Psoas muscle (tissue), 8 donors: ENCODE results near the gene CRYGN. TPM values are rescaled to one million over a fixed set of nuclear protein-coding genes. Genes with fewer than 3 reads are reported as not detected.

Experiments
- ATAC-seq, 4 donors: fragments of 200-7000 bp; cut with Tn5 transposase; one replicate each; pipeline ENCODE4 v1.9.1; 2020; ENCODE audit warnings: moderate library complexity in 3 of 4, mild to moderate bottlenecking in 2 of 4
- DNase-seq, 2 donors: peaks; one replicate each; pipeline ENCODE4 v3.0.0-alpha.2; 2020
- H3K27ac ChIP-seq: fragments of 200-600 bp; one replicate; pipeline ENCODE4 v1.8.0; 2022
- H3K27me3 ChIP-seq, 3 donors: fragments of 200-600 bp in 1 of 3; one replicate each; pipeline versions ENCODE4 v1.6.1 to v1.8.0; 2013 to 2022; ENCODE audit warnings: low read length in 2 of 3, mild to moderate bottlenecking in 2 of 3, moderate library complexity in 1 of 3; ENCODE audit not compliant: insufficient read depth in 3 of 3
- H3K36me3 ChIP-seq, 2 donors: fragments of 200-600 bp in 1 of 2; one replicate each; pipeline versions ENCODE4 v1.6.1 to v1.8.0; 2013 to 2022; ENCODE audit warnings: low read depth in 1 of 2, mild to moderate bottlenecking in 1 of 2, moderate library complexity in 1 of 2; ENCODE audit not compliant: insufficient read depth in 1 of 2
- H3K4me1 ChIP-seq: fragments of 200-600 bp; one replicate; pipeline ENCODE4 v1.8.0; 2022
- H3K4me3 ChIP-seq: fragments of 200-600 bp; one replicate; pipeline ENCODE4 v1.8.0; 2022; ENCODE audit warnings: mild to moderate bottlenecking
- H3K9me3 ChIP-seq: fragments of 200-600 bp; one replicate; pipeline ENCODE4 v1.8.0; 2022
- CTCF ChIP-seq: fragments of 200-600 bp; IDR thresholded peaks from one replicate; pipeline ENCODE4 v1.8.0; 2022; ENCODE audit warnings: antibody characterized with exemption
- WGBS, 3 donors: extraction: QIAGEN DNeasy Blood & Tissue Kit; methylation state at CpG; one replicate each; pipeline versions ENCODE4 v1.1.6 to v1.1.7; 2013; 5-methylcytosine and 5-hydroxymethylcytosine counted together
- intact Hi-C, 2 donors: fragments of 100-400 bp; cut with DNase I; formaldehyde crosslinking; loops; one replicate each; pipeline versions ENCODE4 v1.11.0 to v1.14.2; 2022
- polyA plus RNA-seq, 3 donors: library from polyadenylated mRNA; stranded (reverse); fragments of 200-250 nt; gene quantifications; one replicate each; pipeline ENCODE4 v1.2.3, GENCODE V29; 2013
- total RNA-seq, 4 donors: library from RNA; stranded (reverse); fragmentation: NEBNext Ultra II Directional in 2 of 4; extraction: Animal tissue kit (Norgen Biotek cat#: 25700) in 2 of 4; gene quantifications; one replicate each; pipeline versions ENCODE4 v1.2.1 to v1.2.4, GENCODE V29; 2021 to 2023
- donor health status: healthy with polysubstance abuse.
- donor health status: DM: no; HTN: no; CAD: no; lungs with moderate emphysema.
- donor health status: Bipolar disorder and iron deficiency.
- donor health status: healthy.
- donor health status: DM: yes; HTN: yes; CAD: no.
- donor health status: DM: no; HTN: no; CAD: no.
- donor health status: DM: no; HTN: no; CAD: no.
- donor health status: DM: yes; HTN: yes; CAD: no.

The CRYGN gene
- total and polyA plus RNA-seq, 7 donors, result 0.12 to 0.15 TPM; not detected in 5

GRCh38 chr7:151447901-151448260, 7.9 kb upstream of the CRYGN start:
- intact Hi-C loops, result loop anchor here (1.0 to 5.0 kb wide), 3 partner anchors 79 to 131 kb away; no protein-coding TSS in a partner anchor
- H3K27me3 ChIP-seq, result no peaks in the 10 kb centered on the region
- no peak overlapping the region for H3K27ac ChIP-seq
- H3K36me3 ChIP-seq, result no peaks in the 10 kb centered on the region
- no peak for ATAC-seq
- H3K4me3 ChIP-seq, result peak overlapping the region; percentile 70
- H3K9me3 ChIP-seq, result no peaks in the 10 kb centered on the region
- WGBS, 3 donors, result 77 to 83% (median 78%) methylated on average over 26 of the region's 26 CpGs
- TF ChIP-seq CTCF, result no peak
- no peaks in the 10 kb centered on the region for H3K4me1 ChIP-seq
- peak in 1 of 2 donors; percentile 8 for DNase-seq

GRCh38 chr7:151447312-151447711, 7.4 kb upstream of the CRYGN start:
- Histone ChIP-seq H3K36me3 (no peaks in the 10 kb centered on the region), H3K4me1 (no peaks in the 10 kb centered on the region), H3K4me3 (no peak overlapping the region), H3K9me3 (no peaks in the 10 kb centered on the region), H3K27ac (no peak overlapping the region), H3K27me3 (no peaks in the 10 kb centered on the region)
- DNase-seq, result peak in 1 of 2 donors; percentile 27
- 97 to 98% (median 98%) methylated on average over 18 of the region's 18 CpGs for WGBS, 3 donors
- intact Hi-C loops, result loop anchor here in 1 of 2 donors (5.0 kb wide), 1 partner anchor 130 kb away; no protein-coding TSS in a partner anchor
- no peak for TF ChIP-seq CTCF
- no peak for ATAC-seq

GRCh38 chr7:151446412-151446811, 6.5 kb upstream of the CRYGN start:
- intact Hi-C loops, result loop anchor here in 1 of 2 donors (5.0 kb wide), 1 partner anchor 129 kb away; no protein-coding TSS in a partner anchor
- 86 to 96% (median 91%) methylated on average over 2 of the region's 2 CpGs for WGBS, 3 donors
- no peaks in the 10 kb centered on the region for H3K27me3 ChIP-seq

GRCh38 chr7:151444632-151445031, 4.7 kb upstream of the CRYGN start:
- 83 to 87% (median 86%) methylated on average over 1 of the region's 1 CpG for WGBS, 3 donors
- intact Hi-C loops, result loop anchor here in 1 of 2 donors (5.0 kb wide), 1 partner anchor 127 kb away; no protein-coding TSS in a partner anchor
- no peak for TF ChIP-seq CTCF

More at GRCh38 chr7:151446412-151446811, 6.5 kb upstream of the CRYGN start:
- H3K27ac ChIP-seq, result no peak overlapping the region
- ATAC-seq, result no peak
- no peaks in the 10 kb centered on the region for H3K36me3 ChIP-seq
- TF ChIP-seq CTCF, result no peak
- H3K4me1 ChIP-seq, result no peaks in the 10 kb centered on the region
- H3K4me3 ChIP-seq, result no peak overlapping the region
- DNase-seq, result no peak
- no peaks in the 10 kb centered on the region for H3K9me3 ChIP-seq

More at GRCh38 chr7:151444632-151445031, 4.7 kb upstream of the CRYGN start:
- no peaks in the 10 kb centered on the region for H3K36me3 ChIP-seq
- H3K27me3 ChIP-seq, result peaks cover 0 to 4% (median 3%) of the 10 kb centered on the region in 3 donors
- no peak for ATAC-seq
- no peaks in the 10 kb centered on the region for H3K4me1 ChIP-seq
- no peak for DNase-seq
- H3K4me3 ChIP-seq, result no peak overlapping the region
- H3K9me3 ChIP-seq, result no peaks in the 10 kb centered on the region
- no peak overlapping the region for H3K27ac ChIP-seq
